HepG2 (cell line): ENCODE results near the gene CDYL2. TPM values are rescaled to one million over a fixed set of nuclear protein-coding genes. Genes with fewer than 3 reads are reported as not detected.

Experiments
- ATAD3A ChIP-seq: sonication (generic); formaldehyde crosslinking; IDR thresholded peaks from 2 replicates; pipeline ENCODE4 v1.4.0; 2020; ENCODE audit warnings: missing genetic modification reagents
- BATF2 ChIP-seq: sonication (generic); formaldehyde crosslinking; IDR thresholded peaks from 2 replicates; pipeline ENCODE4 v1.8.0; 2022; ENCODE audit warnings: mild to moderate bottlenecking, missing genetic modification reagents, moderate library complexity
- ETV6 ChIP-seq: sonication (generic); formaldehyde crosslinking; conservative IDR thresholded peaks from 2 replicates; pipeline ENCODE4 v1.4.0; 2020; ENCODE audit warnings: missing genetic modification reagents
- FOXK1 ChIP-seq: sonication (generic); formaldehyde crosslinking; IDR thresholded peaks from 2 replicates; pipeline ENCODE4 v1.4.0; 2020; ENCODE audit warnings: low read depth, missing genetic modification reagents, borderline replicate concordance
- FOXK2 ChIP-seq: fragments of 450-650 bp; IDR thresholded peaks from 2 replicates; pipeline ENCODE4 v1.6.1; 2016
- HIVEP1 ChIP-seq: sonication (generic); formaldehyde crosslinking; IDR thresholded peaks from 2 replicates; pipeline ENCODE4 v1.4.0; 2020; ENCODE audit warnings: mild to moderate bottlenecking, missing genetic modification reagents
- JUND ChIP-seq: sonication (generic); formaldehyde crosslinking; IDR thresholded peaks from 2 replicates; pipeline ENCODE4 v1.8.0; 2022; ENCODE audit warnings: mild to moderate bottlenecking, missing genetic modification reagents
- KDM2A ChIP-seq: sonication (generic); formaldehyde crosslinking; IDR thresholded peaks from 2 replicates; pipeline ENCODE4 v1.4.0; 2020; ENCODE audit warnings: low read depth, missing genetic modification reagents, borderline replicate concordance
- KLF13 ChIP-seq: sonication (generic); formaldehyde crosslinking; IDR thresholded peaks from 2 replicates; pipeline ENCODE4 v1.4.0; 2020; ENCODE audit warnings: mild to moderate bottlenecking, missing genetic modification reagents
- RARG ChIP-seq: sonication (generic); formaldehyde crosslinking; IDR thresholded peaks from 2 replicates; pipeline ENCODE4 v1.4.0; 2020; ENCODE audit warnings: low read depth, mild to moderate bottlenecking, missing genetic modification reagents
- RORA ChIP-seq: sonication (generic); formaldehyde crosslinking; IDR thresholded peaks from 2 replicates; pipeline ENCODE4 v1.5.0; 2020; ENCODE audit warnings: mild to moderate bottlenecking, missing genetic modification reagents, moderate library complexity
- SSRP1 ChIP-seq: IDR thresholded peaks from 2 replicates; pipeline ENCODE4 v1.6.1; 2016; ENCODE audit warnings: control low read depth
- TBL1XR1 ChIP-seq: fragments of 150-350 bp; IDR thresholded peaks from 2 replicates; pipeline ENCODE4 v1.6.1; 2014; ENCODE audit warnings: borderline replicate concordance, low read length; ENCODE audit not compliant: partially characterized antibody
- ZNF20 ChIP-seq: sonication (generic); formaldehyde crosslinking; IDR thresholded peaks from 2 replicates; pipeline ENCODE4 v1.4.0; 2020; ENCODE audit warnings: mild to moderate bottlenecking, moderate library complexity, missing genetic modification reagents
- ZNF354B ChIP-seq: sonication (generic); formaldehyde crosslinking; IDR thresholded peaks from 2 replicates; pipeline ENCODE4 v1.8.0; 2022; ENCODE audit warnings: mild to moderate bottlenecking, missing genetic modification reagents
- ZNF777 ChIP-seq: sonication (generic); formaldehyde crosslinking; IDR thresholded peaks from 2 replicates; pipeline ENCODE4 v1.4.0; 2020; ENCODE audit warnings: missing genetic modification reagents
- polyA plus RNA-seq, 8 experiments: library from polyadenylated mRNA; depleted of rRNA in 3 of 8; stranded (reverse) in 7 of 8; unstranded in 1 of 8; fragments of >200 nt; fragmentation: Illumina TruSeq in 4 of 8; extraction: Trizol in 4 of 8; gene quantifications; 2 replicates each; pipeline versions ENCODE4 v1.2.1 to v1.2.3, GENCODE V29; 2011 to 2016; ENCODE audit warnings: low read depth in 4 of 8, missing spikeins in 1 of 8, mixed read lengths in 1 of 8; ENCODE audit not compliant: insufficient read depth in 1 of 8
- total RNA-seq, 5 experiments: library from RNA; depleted of rRNA; stranded (reverse); fragments of >200 nt; fragmentation: Illumina TruSeq; extraction: Trizol; gene quantifications; 2 replicates each; pipeline ENCODE4 v1.2.3, GENCODE V29; 2016; ENCODE audit warnings: low read depth in 1 of 5

CDYL2 gene
- total and polyA plus RNA-seq, 2 of the 13 experiments (the other 11 are each of a cell fraction or from before 2014, with no cell fraction given), result 0.07 to 0.35 TPM

- TF ChIP-seq KLF13 (no peak), BATF2 (CRISPR knock-in tag) (no peak), FOXK1 (CRISPR knock-in tag) (no peak), ZNF354B (CRISPR knock-in tag) (no peak), SSRP1 (no peak), KDM2A (CRISPR knock-in tag) (peak; percentile 64), ATAD3A (CRISPR knock-in tag) (no peak), ETV6 (CRISPR knock-in tag) (0 out of 2 replicates have a peak, but pooled peaks have one; percentile 30), HIVEP1 (CRISPR knock-in tag) (no peak), ZNF20 (CRISPR knock-in tag) (no peak), FOXK2 (no peak), TBL1XR1 (no peak), ZNF777 (CRISPR knock-in tag) (peak; percentile 47; the same call in 1 of the 2 replicates), RORA (CRISPR knock-in tag) (no peak), RARG (no peak), JUND (CRISPR knock-in tag) (no peak)
- TF ChIP-seq, all 625 proteins: peak for 12
Measured at GRCh38 chr16:80804056-80804525, 307 bp downstream of the CDYL2 start (continued).
